ENCODE measurements around the gene NCKAP5.

Gene NCKAP5

DNA sequence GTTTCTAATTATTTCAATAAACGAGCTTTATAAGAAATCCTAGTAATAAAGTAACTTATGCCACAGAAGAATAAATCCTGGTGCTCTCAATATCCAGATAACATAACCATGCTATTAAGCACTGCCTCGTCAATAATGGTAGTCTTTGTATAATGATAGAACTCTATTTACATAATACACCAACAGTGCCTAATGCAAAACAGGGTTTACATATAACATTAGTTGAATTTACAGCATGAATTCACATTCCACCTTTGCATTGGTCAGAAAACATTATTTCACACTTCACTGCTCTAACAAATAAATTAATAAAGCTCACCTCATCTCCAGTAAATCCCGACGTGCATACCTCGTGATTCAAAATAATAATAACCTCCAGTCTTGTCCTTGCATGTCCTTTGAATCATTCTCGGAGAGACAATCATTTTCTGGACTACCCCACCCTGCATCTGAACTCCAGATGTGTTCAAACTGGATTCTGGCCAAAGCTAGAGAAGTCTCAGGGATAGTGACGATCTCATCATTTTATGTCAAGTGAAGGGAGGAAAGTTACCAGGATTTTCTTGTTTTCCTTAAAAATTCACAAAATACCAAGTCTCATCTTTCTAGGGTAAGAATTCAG, 189.2 kb downstream of the NCKAP5 start:
- no peak for DNase-seq (ENCODE audit: low spot score)

DNA sequence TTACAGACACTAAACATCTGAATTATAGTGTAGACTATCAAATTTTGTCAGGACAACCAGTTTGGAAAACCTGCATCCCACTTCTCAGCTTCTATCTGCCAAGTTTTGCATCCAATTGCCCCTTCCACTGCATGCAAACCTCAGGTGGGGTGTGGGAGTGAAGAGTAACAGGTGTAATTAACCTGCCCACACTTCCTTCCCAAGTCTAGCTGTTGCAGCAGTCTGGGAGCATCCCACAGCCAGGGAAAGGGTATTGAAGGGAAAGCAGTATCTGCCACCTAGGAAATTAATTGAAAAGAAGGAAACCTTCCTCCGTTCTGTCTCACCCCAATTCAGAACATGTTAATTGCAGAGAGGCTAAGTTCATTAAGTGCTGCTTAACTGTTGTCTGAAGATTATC, 189.9 kb downstream of the NCKAP5 start:
- no peak for DNase-seq (ENCODE audit: low spot score)

DNA sequence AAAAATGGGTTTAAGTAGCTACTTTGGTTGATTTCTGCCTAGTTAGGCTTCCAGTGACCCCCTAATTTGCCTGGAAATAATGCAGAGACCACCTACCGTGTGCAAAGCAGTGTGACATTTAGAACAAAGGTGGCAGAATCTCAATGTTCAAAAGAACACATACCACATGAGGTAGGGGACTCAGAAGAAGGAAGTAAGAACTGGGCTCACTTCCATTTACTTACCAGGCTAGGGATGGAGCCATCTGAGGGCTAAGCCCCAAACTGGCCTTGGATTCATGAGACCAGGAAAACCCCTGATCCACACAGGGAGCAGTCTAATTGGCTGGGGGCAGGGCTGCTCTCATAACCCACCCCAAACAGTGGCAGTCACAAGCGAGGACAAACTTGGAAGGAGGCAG, 190.7 kb downstream of the NCKAP5 start:
- no peak for DNase-seq (ENCODE audit: low spot score)

DNA sequence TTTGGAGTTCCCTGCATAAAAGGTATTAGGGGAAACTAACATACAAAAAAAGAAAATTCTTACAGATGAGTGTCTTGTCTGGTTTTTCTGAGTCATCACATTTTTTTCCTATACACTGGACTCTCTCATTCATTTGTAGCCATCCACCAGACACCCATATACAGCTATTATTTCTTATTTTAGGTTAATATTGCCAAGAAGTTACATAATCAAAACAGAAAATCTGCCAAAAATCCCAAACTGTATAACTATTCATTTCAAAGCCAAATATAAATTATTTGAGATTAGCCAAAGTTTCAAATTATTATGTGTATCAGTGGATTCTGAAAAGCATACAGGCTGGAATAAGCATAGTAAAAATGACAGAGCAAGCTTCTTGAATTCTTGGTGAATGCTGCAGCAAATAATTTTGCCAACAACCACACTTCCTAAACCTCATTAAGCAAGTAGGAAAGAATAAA, 191.2 kb downstream of the NCKAP5 start:
- no peak for DNase-seq (ENCODE audit: low spot score)

DNA sequence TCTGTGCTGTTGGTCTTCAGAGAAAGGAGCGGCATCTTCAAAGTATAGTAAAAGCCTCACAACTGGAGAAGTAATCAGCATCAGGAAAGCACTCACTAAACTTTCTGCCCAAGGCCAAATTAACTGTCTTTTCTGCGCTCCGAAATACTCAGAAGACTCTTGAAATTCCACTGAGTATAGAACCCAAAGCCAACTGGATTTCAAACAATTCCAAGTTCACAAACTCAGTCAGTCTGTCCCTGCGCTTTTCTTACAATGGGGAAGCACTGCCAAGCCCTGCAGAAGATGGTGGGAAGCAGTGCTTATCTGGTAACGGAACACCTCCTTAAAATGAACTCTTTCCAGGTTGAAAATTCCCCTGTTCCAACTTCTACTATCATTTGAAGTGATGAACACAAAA, 193.5 kb downstream of the NCKAP5 start:
- DNase-seq (ENCODE audit: low spot score): no peak

DNA sequence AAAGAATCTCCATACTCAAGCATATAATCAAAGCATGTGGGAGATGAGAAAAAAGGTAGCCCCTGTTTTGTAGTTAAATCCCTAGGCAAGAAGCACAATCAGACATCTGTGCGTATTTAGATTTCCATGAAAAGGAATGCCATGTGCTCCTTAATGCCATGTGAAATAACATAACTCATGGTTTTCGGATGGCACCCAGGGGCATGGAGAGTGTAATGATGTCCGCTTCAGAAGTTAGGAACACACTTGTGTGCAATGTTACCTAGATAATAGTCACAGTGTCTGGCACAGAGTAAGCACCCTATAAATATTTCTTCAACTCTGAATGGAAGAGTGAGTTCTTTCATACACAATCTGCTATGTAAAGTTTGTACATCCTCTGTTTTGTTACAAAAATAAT, 197.0 kb downstream of the NCKAP5 start:
- DNase-seq (ENCODE audit: low spot score): no peak

DNA sequence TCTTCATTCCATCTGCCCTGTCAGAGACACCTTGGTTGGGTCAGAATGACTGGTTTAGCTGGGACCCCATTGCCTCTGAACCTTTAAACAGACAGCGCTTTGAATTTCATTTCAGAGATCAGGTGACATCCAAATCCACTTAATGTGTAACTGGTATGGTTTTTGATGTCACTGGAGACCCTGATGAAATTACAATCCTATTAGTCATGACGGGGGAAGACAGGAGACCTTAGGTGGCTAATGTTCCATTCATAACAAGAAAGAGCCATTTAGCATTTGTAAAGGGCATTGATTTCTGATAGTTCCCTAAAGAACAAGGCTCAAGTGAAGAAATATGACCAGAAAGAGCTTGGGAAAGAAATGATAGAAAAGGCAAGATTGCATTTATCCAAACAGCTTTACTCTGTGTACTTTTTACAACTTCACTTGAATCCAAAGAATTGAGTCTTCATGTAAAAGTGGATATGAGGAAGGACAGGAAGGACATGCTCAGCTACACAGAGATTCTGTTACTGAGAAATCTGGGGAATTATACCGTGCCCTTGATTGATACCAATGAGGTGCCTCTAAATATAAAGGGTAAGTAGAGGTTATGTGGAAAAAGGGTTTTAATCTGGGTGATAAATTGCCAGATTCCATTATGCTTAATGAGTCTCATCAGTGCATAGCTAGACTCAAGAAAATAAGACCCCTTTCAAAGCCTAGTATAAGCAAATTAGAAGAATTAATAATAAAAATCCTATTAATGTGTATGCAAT, 198.2 kb downstream of the NCKAP5 start:
- no peak for DNase-seq (ENCODE audit: low spot score)

DNA sequence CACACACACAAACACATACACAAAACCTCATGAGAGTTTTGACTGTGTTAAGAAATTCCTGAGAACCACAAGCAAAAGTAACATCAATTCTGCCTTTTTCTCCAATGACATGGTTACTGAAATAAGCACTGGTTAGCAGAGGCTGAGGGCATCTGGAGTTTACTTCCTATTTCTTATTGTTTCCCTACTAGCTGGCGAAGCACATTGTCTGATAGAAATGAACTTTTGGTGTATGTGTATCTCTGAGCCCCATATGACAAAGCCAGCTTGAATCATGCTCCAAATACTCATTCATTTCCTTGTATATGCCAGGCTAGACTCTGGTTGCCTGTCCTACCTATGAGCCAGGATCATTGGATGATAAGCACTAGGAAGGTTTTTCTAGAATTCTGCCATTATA, 203.1 kb downstream of the NCKAP5 start:
- no peak for DNase-seq (ENCODE audit: low spot score)

DNA sequence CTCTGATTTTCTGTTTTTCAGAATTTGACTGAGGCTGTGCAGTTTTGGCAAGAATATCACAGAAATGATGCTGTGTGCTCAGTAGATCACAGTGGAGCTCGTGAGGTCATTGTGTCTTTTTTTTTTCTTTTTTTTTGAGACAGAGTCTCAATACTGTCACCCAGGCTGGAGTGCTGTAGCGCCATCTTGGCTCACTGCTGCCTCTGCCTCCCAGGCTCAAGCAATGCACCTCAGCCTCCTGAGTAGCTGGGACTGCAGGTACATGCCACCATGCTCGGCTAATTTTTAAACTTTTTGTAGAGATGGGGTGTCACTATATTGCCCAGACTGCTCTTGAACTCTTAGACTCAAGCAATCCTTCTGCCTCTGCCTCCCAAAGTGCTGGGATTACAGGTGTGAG, 203.6 kb downstream of the NCKAP5 start:
- no peak for DNase-seq (ENCODE audit: low spot score)

DNA sequence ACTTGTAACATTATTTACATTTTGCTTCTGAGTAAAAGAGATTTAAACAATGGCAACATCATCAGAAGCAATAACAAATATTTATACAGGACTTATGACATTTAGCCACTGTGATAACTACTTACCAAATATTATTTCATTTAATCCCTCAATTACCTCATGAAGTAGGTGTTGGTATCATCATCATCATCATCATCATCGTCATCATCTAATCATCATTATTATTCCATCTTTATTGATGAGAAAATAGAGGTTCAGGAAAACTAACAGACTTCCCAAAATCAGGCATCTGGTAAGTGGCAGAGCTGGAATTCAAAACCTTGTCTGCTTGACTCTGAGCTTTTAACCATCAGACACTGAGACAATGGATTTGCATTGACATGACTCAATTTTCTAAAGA, 204.4 kb downstream of the NCKAP5 start:
- DNase-seq (ENCODE audit: low spot score): no peak

DNA sequence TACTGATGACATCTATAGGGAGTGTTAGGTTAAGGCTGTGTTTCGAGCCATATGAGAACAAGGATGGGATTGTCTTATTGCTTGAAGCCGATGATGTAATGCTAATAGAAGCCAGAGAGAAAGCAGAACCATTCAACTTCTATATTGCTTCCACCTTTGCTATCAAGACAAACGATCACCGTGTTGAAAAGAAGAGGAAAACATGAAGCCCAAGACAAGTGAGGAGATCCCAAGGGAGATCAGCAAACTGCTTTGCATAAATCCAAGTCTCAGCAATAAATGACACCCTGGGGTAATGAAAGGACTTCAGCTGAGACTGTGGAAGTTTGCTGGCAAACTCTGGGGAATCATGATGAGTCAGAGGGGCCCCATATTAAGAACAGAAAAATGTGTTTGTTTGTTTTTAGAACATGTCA, 206.2 kb downstream of the NCKAP5 start:
- DNase-seq (ENCODE audit: low spot score): no peak

DNA sequence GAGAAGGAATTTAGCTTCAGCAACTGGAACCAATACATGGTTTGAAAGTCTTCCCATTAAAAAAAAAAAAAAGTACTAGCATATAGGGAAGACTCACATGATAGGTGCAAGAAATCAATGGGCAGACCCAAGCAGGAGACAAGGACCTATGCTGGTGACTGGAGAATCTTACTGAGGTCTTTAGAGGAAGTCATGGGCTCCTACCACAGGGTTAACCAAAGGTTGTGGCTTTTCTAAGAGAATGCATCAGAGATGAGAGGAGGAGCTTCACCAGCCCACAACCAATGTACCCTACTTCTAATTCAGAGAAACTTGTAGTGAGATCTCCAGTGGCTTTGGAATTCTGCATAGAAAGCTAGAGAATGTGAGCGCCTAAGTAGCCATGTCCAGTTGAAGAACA, 207.4 kb downstream of the NCKAP5 start:
- no peak for DNase-seq (ENCODE audit: low spot score)

DNA sequence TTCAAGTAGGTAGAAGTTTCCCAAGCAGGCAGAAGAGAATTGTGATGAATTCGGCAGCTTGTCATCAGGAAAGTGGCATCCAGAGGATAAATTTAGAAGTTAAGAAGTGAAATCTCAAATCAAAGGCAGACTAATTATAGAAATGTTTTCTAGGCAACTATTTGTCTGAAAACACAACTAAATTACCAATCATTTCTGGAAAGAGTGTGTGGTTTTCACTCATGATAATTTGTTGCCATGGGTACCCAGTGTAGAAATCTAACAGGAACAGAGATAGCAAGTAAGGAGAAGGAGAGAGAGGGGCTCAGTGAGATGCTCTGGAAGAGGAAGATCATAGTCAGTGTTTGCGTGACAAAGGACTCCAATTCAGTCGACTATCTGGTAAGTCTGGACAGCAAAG, 208.1 kb downstream of the NCKAP5 start:
- no peak for DNase-seq (ENCODE audit: low spot score)

DNA sequence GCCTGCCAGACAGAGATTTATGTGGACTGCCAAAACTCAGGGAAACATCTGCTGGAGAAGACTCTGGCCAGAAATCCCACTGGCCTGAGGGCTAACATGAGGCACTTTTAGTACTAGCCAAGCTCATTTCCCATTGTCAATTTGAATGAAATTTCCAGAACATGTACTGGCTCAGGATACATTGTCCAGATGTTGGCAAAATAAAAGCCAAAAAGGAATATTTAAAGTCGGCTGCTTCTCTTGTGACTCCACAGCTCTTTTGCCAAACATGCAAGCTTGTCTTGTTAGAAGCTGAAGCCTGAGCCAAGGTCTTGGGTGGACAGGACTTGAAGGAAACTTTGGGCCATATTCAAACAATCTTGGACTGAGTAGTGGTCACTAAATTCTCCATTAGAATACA, 215.5 kb downstream of the NCKAP5 start:
- no peak for DNase-seq (ENCODE audit: low spot score)

DNA sequence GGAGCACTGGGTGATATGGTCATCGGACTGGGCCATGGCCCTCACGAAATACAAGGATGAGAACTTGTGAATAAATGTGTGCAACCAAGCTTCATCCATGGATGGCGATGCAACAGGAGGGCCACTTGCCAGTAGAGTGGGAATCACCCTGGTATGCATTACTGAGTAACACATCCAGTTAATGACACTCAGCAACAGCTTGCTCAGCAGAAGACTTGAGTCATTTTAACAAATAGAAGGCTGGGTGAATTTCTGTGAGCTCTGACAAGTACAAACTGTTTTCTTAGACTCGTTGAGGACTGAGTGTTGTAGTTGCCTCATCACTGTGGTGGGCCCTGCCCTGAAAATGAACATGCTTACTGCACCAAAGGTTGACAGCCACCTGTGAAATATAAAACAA, 221.6 kb downstream of the NCKAP5 start:
- DNase-seq (ENCODE audit: low spot score): no peak

DNA sequence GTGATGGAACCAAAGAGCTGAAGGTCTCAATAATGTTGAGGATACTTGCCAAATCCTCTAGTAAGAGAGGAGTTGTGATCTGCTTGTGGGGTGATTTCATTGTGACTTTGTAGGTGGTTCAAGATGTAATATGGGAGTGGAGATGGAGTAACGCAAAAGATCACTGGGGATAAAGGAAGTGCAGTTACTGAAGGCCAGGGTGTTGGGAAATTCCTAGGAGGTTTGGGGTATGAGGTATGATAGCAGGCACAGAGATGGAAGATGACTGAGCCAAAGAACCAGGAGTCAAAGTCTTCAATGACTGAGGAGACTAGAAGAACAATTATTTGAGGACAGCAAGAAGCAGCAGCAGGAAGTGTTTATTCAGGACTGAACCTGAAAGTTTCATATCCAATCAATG, 222.6 kb downstream of the NCKAP5 start:
- no peak for DNase-seq (ENCODE audit: low spot score)

DNA sequence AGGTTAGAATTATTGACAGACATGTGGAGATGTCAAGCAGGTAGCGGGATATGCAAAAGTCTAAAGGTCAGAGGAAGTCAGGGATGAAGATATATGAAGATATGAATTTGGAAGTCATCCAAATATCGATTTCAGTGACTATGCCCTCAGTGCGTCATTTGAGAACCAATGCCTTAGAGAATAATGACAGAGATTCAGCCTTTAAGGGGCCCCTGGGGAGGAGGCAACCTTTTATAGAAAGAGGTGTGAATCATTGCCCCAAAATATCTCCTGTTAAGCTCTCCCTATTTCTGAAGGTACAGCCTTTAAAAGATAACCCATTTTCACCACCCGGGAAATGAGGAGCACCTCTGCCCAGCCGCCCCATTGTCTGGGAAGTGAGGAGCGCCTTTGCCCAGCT, 223.4 kb downstream of the NCKAP5 start:
- DNase-seq (ENCODE audit: low spot score): no peak

DNA sequence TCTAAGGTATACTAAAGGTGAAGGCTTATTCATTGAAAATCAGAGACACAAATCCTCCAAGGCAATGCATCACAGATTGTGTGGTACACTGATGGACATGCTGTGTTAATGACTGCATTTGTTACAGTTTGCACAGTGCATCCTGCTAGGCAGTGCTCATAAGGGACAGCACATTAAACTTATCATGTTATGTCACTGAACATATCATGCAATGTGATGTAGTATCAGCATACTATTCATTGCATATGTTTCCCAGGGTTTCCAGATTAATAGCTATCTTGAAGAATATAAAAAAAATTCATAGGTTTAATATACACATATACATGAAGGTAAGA, 225.3 kb downstream of the NCKAP5 start:
- no peak for DNase-seq (ENCODE audit: low spot score)

DNA sequence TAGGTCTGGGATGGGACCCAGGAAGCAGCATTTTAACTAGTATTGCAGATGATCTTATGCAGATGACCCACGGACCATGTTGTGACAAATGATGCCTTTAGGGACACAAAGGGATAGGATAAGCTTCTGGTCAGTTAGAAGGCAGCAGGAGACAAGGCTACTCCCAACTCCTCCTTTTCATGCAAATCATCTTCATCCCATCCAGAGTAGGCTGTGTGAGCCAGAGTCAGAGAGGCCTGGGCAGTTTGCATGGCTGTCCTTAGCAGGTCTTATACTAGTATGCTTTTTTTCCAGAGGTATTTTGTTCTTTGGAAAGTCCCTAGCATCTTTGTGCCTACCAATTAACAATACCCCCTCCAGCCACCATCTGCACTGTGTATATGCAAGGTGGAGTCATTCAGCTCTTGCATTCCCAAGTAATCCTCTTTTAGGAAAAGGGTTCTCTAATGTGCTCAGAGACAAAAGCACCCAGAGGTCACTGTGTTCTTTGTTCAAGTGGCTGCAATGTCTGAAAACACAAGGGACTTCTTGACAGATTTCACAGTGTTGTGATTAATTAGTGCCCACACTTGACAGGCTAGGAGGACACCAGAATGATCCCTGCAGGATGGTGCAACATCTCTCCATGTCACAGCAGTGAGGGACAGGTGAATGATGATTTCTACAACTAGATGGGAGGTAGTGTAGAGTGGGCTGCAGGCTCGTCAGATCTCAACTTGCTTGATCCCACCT, 225.8 kb downstream of the NCKAP5 start:
- DNase-seq (ENCODE audit: low spot score): no peak

DNA sequence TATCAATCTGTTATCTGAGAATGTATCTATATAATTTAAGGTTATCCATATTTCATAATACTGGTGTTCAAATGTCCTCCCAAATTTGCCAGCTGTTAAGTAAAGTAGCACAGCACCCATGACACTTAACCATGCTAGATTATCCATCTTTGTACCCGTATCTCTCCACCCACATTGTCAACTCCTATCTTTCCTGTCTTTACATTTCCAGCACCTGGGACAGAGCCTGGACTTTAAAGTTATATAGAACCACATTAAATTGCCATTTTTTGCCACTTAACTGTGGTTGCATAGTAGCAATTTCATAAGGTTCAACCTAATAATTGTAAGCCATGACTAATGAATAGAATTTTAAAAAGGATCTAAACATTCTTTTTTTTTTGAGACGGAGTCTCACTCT, 226.7 kb downstream of the NCKAP5 start:
- DNase-seq (ENCODE audit: low spot score): no peak

DNA sequence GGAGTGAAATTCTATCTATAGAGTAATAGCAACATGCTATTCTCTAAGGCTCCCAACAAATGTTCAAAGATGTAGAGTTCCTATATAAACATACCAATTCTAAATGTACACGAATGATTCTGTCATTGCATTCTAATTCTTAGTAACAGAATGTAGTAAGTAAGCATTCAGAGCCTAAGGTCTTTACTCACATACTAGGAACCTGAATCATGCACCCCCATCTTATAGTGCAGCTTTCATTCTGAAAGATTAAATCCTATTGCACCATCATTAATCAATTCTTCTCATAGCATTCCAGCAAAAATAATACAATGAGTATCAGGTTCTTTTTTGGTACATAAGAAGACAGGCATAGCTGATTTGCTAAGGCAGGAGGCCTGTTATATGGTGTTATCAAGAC, 230.0 kb downstream of the NCKAP5 start:
- no peak for DNase-seq (ENCODE audit: low spot score)

DNA sequence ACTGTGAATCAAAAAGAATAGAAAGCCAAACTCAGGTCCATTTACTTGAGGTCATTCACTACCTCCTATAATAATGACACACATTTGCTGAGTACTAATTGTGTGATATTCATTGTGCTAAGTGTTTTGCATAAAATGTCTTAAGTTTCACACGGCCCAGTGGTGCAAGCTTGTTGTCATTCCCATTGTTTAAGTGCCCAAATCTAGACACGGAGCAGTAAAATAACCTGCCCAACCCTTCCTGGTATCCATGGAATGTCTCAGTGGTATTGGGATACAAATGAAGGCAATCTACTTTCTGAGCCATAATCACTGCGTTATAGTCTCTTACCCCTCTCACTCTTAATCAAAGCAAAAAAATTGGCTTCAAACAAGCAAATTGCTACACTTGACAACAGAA, 233.3 kb downstream of the NCKAP5 start:
- DNase-seq (ENCODE audit: low spot score): no peak

DNA sequence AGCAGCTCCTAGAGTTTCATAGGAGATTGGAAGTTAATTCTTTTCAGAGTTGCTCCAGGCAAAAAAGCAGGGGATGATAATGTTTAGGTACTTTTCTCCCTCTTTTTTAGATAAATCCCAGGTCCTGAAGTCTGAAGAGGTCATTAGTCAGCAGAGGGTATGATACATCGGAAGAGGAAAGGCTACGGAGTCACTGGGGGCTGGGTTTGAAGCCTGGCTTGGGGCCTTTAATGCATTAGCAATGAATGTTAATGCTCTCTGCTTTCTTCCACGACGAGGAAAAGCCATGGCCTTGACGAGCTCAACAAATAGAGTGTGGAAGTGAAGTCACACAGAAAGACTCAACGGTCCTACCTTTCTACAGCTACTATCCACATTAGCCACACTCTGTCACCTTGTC, 235.1 kb downstream of the NCKAP5 start:
- DNase-seq (ENCODE audit: low spot score): no peak

DNA sequence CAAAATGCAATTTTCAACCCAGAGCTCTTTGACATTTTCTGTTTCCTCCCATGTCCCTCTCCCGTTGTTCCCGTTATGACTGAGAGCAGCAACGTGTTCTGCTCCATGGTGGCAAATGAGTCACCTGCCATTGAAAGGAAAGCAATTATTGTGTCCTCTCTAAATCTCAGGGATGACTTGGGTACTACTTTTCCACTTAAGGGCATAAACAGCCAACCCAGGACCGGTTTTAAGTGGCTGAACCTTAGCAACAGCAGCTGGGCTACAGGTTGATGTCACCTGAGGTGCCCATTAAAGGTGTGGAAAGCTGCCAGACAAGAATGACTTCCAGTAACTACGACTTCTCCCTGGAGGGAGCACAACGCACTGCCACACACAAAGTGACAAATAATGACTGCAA, 236.8 kb downstream of the NCKAP5 start:
- no peak for DNase-seq (ENCODE audit: low spot score)
